K562 (cell line): ENCODE results near the gene NR1H2. TPM values are rescaled to one million over a fixed set of nuclear protein-coding genes. Genes with fewer than 3 reads are reported as not detected.

ENCODE experiments used
- ARHGAP35 ChIP-seq: fragments of 450-650 bp; IDR thresholded peaks from 2 replicates; pipeline ENCODE4 v1.6.1; 2018; ENCODE audit not compliant: partially characterized antibody
- BRF1 ChIP-seq: IDR thresholded peaks from 3 replicates; pipeline ENCODE4 v1.6.1; 2011; ENCODE audit warnings: borderline replicate concordance, mild to moderate bottlenecking; ENCODE audit not compliant: insufficient read length; ENCODE audit errors: extremely low read depth
- CBFA2T2 ChIP-seq: fragments of 450-650 bp; conservative IDR thresholded peaks from 2 replicates; pipeline ENCODE4 v1.6.1; 2017; ENCODE audit warnings: mild to moderate bottlenecking
- DPF2 ChIP-seq: fragments of 450-650 bp; IDR thresholded peaks from 2 replicates; pipeline ENCODE4 v1.6.1; 2016
- FOXP1 ChIP-seq: sonication (generic); formaldehyde crosslinking; IDR thresholded peaks from 2 replicates; pipeline ENCODE4 v1.8.0; 2022; ENCODE audit warnings: mild to moderate bottlenecking, missing genetic modification reagents
- HMG20A ChIP-seq: fragments of 450-650 bp; formaldehyde crosslinking; conservative IDR thresholded peaks from 2 replicates; pipeline ENCODE4 v1.4.0; 2020; ENCODE audit warnings: mild to moderate bottlenecking, mixed read lengths
- IRF2 ChIP-seq: sonication (generic); formaldehyde crosslinking; IDR thresholded peaks from 2 replicates; pipeline ENCODE4 v1.8.1; 2022; ENCODE audit warnings: mild to moderate bottlenecking, missing genetic modification reagents
- KLF10 ChIP-seq: fragments of 250-450 bp; sonication (Bioruptor Pico); IDR thresholded peaks from 2 replicates; pipeline ENCODE4 v1.6.1; 2021; ENCODE audit warnings: matching md5 sums
- POLR2A ChIP-seq: fragments of 450-650 bp; conservative IDR thresholded peaks from 2 replicates; pipeline ENCODE4 v1.6.1; 2016
- SIRT6 ChIP-seq: IDR thresholded peaks from one replicate; pipeline ENCODE4 v1.6.1; 2012; ENCODE audit warnings: low read depth, mild to moderate bottlenecking, control low read depth, inconsistent platforms, low read length, moderate library complexity
- ZNF253 ChIP-seq: fragments of 250-450 bp; sonication (Bioruptor Pico); conservative IDR thresholded peaks from 2 replicates; pipeline ENCODE4 v1.6.1; 2021; ENCODE audit warnings: mild to moderate bottlenecking
- ZNF408 ChIP-seq: fragments of 250-450 bp; sonication (Bioruptor Pico); IDR thresholded peaks from 2 replicates; pipeline ENCODE4 v1.4.0; 2020; ENCODE audit warnings: low read depth, mild to moderate bottlenecking, moderate library complexity
- polyA plus RNA-seq, 8 experiments: library from polyadenylated mRNA; depleted of rRNA in 4 of 8; stranded (reverse) in 5 of 8; unstranded in 3 of 8; fragments of >200 nt; fragmentation: Nextera tagmentation in 2 of 8; fragmentation: Illumina TruSeq in 1 of 8; extraction: Ambion mirVana in 2 of 8; extraction: Trizol in 1 of 8; gene quantifications; 2 replicates each; pipeline versions ENCODE4 v1.2.1 to v1.2.3, GENCODE V29; 2011 to 2014; ENCODE audit warnings: inconsistent platforms in 1 of 8, missing spikeins in 1 of 8
- total RNA-seq, 7 experiments: library from RNA; depleted of rRNA in 6 of 7; stranded (reverse); fragments of >200 nt in 6 of 7; fragmentation: Illumina TruSeq in 2 of 7; extraction: Trizol in 2 of 7; gene quantifications; 2 replicates each; pipeline versions ENCODE4 v1.2.1 to v1.2.3, GENCODE V29; 2011 to 2021; ENCODE audit warnings: low replicate concordance in 1 of 7
- TF ChIP-seq, protein P1 (sequence below): fragments of 450-650 bp; IDR thresholded peaks from 2 replicates; pipeline ENCODE4 v1.6.1; 2016; ENCODE audit warnings: mild to moderate bottlenecking, moderate library complexity
- TF ChIP-seq, protein P2 (sequence below): sonication (generic); formaldehyde crosslinking; IDR thresholded peaks from 2 replicates; pipeline ENCODE4 v1.8.0; 2022; ENCODE audit warnings: mild to moderate bottlenecking, low read depth, missing genetic modification reagents

NR1H2 gene
- total and polyA plus RNA-seq, 9 of the 15 experiments (the other 6 are each of a cell fraction or from before 2014, with no cell fraction given) = 0.11 to 73.8 (median 24.0) TPM

DNA sequence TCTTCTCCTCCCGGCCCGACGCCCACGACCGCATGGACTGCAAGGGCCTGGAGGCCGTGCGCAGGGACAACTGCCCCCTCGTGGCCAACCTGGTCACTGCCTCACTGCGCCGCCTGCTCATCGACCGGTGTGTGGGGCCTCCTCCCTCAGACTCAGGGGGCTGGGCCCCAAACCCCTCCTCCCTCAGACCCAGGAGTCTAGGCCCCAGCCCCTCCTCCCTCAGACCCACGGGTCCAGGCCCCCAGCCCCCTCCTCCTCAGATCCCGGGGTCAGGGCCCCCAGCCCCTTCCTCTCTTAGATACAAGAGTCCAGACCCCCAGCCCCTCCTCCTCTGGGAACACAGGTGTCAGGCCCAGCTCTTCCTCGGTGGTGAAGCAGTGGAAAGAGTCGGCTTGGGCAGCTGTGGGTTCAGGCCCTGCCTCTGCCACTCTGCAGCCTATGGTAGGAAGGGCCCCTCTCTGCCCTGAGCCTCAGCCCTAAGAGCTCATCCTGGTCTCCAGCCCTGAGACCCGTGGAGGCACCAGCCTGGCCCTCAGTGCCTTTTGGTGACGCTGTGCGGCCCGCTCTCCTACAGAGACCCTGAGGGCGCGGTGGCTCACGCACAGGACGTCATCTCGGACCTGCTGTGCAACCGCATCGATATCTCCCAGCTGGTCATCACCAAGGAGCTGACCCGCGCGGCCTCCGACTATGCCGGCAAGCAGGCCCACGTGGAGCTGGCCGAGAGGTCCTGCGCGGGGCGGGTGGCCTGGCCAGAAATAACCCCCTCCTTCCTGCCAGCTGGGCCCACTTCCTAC lies 38.8 kb downstream of the NR1H2 start (continued):
- TF ChIP-seq, protein P1, sequence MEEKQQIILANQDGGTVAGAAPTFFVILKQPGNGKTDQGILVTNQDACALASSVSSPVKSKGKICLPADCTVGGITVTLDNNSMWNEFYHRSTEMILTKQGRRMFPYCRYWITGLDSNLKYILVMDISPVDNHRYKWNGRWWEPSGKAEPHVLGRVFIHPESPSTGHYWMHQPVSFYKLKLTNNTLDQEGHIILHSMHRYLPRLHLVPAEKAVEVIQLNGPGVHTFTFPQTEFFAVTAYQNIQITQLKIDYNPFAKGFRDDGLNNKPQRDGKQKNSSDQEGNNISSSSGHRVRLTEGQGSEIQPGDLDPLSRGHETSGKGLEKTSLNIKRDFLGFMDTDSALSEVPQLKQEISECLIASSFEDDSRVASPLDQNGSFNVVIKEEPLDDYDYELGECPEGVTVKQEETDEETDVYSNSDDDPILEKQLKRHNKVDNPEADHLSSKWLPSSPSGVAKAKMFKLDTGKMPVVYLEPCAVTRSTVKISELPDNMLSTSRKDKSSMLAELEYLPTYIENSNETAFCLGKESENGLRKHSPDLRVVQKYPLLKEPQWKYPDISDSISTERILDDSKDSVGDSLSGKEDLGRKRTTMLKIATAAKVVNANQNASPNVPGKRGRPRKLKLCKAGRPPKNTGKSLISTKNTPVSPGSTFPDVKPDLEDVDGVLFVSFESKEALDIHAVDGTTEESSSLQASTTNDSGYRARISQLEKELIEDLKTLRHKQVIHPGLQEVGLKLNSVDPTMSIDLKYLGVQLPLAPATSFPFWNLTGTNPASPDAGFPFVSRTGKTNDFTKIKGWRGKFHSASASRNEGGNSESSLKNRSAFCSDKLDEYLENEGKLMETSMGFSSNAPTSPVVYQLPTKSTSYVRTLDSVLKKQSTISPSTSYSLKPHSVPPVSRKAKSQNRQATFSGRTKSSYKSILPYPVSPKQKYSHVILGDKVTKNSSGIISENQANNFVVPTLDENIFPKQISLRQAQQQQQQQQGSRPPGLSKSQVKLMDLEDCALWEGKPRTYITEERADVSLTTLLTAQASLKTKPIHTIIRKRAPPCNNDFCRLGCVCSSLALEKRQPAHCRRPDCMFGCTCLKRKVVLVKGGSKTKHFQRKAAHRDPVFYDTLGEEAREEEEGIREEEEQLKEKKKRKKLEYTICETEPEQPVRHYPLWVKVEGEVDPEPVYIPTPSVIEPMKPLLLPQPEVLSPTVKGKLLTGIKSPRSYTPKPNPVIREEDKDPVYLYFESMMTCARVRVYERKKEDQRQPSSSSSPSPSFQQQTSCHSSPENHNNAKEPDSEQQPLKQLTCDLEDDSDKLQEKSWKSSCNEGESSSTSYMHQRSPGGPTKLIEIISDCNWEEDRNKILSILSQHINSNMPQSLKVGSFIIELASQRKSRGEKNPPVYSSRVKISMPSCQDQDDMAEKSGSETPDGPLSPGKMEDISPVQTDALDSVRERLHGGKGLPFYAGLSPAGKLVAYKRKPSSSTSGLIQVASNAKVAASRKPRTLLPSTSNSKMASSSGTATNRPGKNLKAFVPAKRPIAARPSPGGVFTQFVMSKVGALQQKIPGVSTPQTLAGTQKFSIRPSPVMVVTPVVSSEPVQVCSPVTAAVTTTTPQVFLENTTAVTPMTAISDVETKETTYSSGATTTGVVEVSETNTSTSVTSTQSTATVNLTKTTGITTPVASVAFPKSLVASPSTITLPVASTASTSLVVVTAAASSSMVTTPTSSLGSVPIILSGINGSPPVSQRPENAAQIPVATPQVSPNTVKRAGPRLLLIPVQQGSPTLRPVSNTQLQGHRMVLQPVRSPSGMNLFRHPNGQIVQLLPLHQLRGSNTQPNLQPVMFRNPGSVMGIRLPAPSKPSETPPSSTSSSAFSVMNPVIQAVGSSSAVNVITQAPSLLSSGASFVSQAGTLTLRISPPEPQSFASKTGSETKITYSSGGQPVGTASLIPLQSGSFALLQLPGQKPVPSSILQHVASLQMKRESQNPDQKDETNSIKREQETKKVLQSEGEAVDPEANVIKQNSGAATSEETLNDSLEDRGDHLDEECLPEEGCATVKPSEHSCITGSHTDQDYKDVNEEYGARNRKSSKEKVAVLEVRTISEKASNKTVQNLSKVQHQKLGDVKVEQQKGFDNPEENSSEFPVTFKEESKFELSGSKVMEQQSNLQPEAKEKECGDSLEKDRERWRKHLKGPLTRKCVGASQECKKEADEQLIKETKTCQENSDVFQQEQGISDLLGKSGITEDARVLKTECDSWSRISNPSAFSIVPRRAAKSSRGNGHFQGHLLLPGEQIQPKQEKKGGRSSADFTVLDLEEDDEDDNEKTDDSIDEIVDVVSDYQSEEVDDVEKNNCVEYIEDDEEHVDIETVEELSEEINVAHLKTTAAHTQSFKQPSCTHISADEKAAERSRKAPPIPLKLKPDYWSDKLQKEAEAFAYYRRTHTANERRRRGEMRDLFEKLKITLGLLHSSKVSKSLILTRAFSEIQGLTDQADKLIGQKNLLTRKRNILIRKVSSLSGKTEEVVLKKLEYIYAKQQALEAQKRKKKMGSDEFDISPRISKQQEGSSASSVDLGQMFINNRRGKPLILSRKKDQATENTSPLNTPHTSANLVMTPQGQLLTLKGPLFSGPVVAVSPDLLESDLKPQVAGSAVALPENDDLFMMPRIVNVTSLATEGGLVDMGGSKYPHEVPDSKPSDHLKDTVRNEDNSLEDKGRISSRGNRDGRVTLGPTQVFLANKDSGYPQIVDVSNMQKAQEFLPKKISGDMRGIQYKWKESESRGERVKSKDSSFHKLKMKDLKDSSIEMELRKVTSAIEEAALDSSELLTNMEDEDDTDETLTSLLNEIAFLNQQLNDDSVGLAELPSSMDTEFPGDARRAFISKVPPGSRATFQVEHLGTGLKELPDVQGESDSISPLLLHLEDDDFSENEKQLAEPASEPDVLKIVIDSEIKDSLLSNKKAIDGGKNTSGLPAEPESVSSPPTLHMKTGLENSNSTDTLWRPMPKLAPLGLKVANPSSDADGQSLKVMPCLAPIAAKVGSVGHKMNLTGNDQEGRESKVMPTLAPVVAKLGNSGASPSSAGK = peak; percentile 87
- TF ChIP-seq CBFA2T2 (no peak), ZNF408 (CRISPR knock-in tag) (no peak), FOXP1 (CRISPR knock-in tag) (no peak; the same call in 1 of the 2 replicates), HMG20A (CRISPR knock-in tag) (no peak), IRF2 (CRISPR knock-in tag) (no peak), DPF2 (peak; percentile 4; the same call in 1 of the 2 replicates), KLF10 (no peak), ZNF253 (CRISPR knock-in tag) (no peak), POLR2A (peak; percentile 26), SIRT6 (no peak), BRF1 (no peak), ARHGAP35 (peak; percentile 78)
- TF ChIP-seq, protein P2, sequence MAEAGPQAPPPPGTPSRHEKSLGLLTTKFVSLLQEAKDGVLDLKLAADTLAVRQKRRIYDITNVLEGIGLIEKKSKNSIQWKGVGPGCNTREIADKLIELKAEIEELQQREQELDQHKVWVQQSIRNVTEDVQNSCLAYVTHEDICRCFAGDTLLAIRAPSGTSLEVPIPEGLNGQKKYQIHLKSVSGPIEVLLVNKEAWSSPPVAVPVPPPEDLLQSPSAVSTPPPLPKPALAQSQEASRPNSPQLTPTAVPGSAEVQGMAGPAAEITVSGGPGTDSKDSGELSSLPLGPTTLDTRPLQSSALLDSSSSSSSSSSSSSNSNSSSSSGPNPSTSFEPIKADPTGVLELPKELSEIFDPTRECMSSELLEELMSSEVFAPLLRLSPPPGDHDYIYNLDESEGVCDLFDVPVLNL (CRISPR knock-in tag) = 0 out of 2 replicates have a peak, but pooled peaks have one; percentile 17
